GM12891 (cell line): ENCODE data around the gene VPS37D.
"Not testable (repeated sequence)": the region's sequence is repeated elsewhere in the genome, so short reads cannot be mapped to it uniquely, and the experiment has no call there.

Experiments used
- DNase-seq: peaks from one replicate; pipeline ENCODE4 v3.0.0; 2011; ENCODE audit warnings: low spot score; ENCODE audit not compliant: insufficient read length
- FAIRE-seq: peaks from 2 replicates; lab custom pipeline; 2011; peaks lifted over from hg19 to GRCh38; lab: Jason Lieb, UNC
- PAX5 ChIP-seq: IDR thresholded peaks from 2 replicates; pipeline ENCODE4 v1.6.1; 2011; ENCODE audit warnings: low read length, moderate library complexity, mild to moderate bottlenecking; ENCODE audit not compliant: insufficient read depth, severe bottlenecking
- POLR2A ChIP-seq: IDR thresholded peaks from 2 replicates; pipeline ENCODE4 v1.6.1; 2011; ENCODE audit warnings: low read depth, low read length, control low read depth
- POLR2AphosphoS5 ChIP-seq: IDR thresholded peaks from 2 replicates; pipeline ENCODE4 v1.6.1; 2011; ENCODE audit warnings: low read depth, low read length, control low read depth
- POU2F2 ChIP-seq: IDR thresholded peaks from 2 replicates; pipeline ENCODE4 v1.6.1; 2011; ENCODE audit warnings: low read depth, mild to moderate bottlenecking, control low read depth, low read length, moderate library complexity
- SPI1 ChIP-seq: IDR thresholded peaks from 2 replicates; pipeline ENCODE4 v1.6.1; 2011; ENCODE audit warnings: low read depth, low read length, control low read depth
- TAF1 ChIP-seq: IDR thresholded peaks from 2 replicates; pipeline ENCODE4 v1.6.1; 2011; ENCODE audit warnings: low read depth, low read length, control low read depth

VPS37D gene

GRCh38 chr7:73645643-73646174, 21.9 kb upstream of the VPS37D start:
- TF ChIP-seq POLR2A: no peak
- TF ChIP-seq SPI1: 0 out of 2 replicates have a peak, but pooled peaks have one; percentile 24
- FAIRE-seq (no peak), DNase-seq (no peak)

- FAIRE-seq (no peak), DNase-seq (no peak)
- TF ChIP-seq PAX5 (no peak), POLR2A (no peak), POLR2AphosphoS5 (no peak), TAF1 (no peak), SPI1 (no peak), POU2F2 (no peak)
Observed at GRCh38 chr7:73646785-73647724, 20.6 kb upstream of the VPS37D start.

- peak; percentile 43 for DNase-seq
- no peak for FAIRE-seq
- TF ChIP-seq PAX5 (no peak), SPI1 (no peak), POLR2AphosphoS5 (no peak), TAF1 (no peak), POU2F2 (no peak), POLR2A (no peak)
Observed at GRCh38 chr7:73647725-73648592, 19.7 kb upstream of the VPS37D start.

GRCh38 chr7:73648593-73649332, 18.9 kb upstream of the VPS37D start:
- DNase-seq: no peak
- TF ChIP-seq SPI1 (no peak), PAX5 (no peak), POLR2A (no peak), POLR2AphosphoS5 (no peak), POU2F2 (no peak), TAF1 (no peak)
- no peak for FAIRE-seq

GRCh38 chr7:73649576-73649975, 18.1 kb upstream of the VPS37D start:
- FAIRE-seq: no peak
- DNase-seq: no peak
- TF ChIP-seq PAX5: no peak
- no peak for TF ChIP-seq TAF1
- TF ChIP-seq SPI1: no peak
- TF ChIP-seq POLR2AphosphoS5: no peak
- TF ChIP-seq POU2F2: no peak
- TF ChIP-seq POLR2A: no peak

GRCh38 chr7:73650524-73650923, 17.1 kb upstream of the VPS37D start:
- no peak for TF ChIP-seq TAF1
- TF ChIP-seq POLR2AphosphoS5: no peak
- TF ChIP-seq POU2F2: no peak
- TF ChIP-seq SPI1: no peak
- TF ChIP-seq POLR2A: no peak
- TF ChIP-seq PAX5: no peak
- FAIRE-seq (no peak), DNase-seq (no peak)

- FAIRE-seq (no peak), DNase-seq (no peak)
- no peak for TF ChIP-seq PAX5
- TF ChIP-seq POLR2AphosphoS5: no peak
- TF ChIP-seq POU2F2: no peak
- TF ChIP-seq TAF1: no peak
- TF ChIP-seq SPI1: no peak
- TF ChIP-seq POLR2A: no peak
Observed at GRCh38 chr7:73652541-73652949, 15.1 kb upstream of the VPS37D start.

- FAIRE-seq, DNase-seq: not testable (repeated sequence)
Observed at GRCh38 chr7:73655309-73655708, 12.3 kb upstream of the VPS37D start.

GRCh38 chr7:73659983-73660382, 7.6 kb upstream of the VPS37D start:
- no peak for DNase-seq
- TF ChIP-seq POLR2A: no peak
- TF ChIP-seq PAX5: no peak
- TF ChIP-seq SPI1: no peak
- FAIRE-seq: no peak

- not testable (repeated sequence) for DNase-seq, FAIRE-seq
Observed at GRCh38 chr7:73660594-73660993, 7.0 kb upstream of the VPS37D start.
